Ovary (tissue), 9 donors: ENCODE measurements around the gene GATB. TPM values are rescaled to one million over a fixed set of nuclear protein-coding genes. Genes with fewer than 3 reads are reported as not detected.
"Not testable (repeated sequence)": the region's sequence is repeated elsewhere in the genome, so short reads cannot be mapped to it uniquely, and the experiment has no call there.

ENCODE experiments used
- DNase-seq, 5 donors: peaks; one replicate each; pipeline ENCODE4 v3.0.0-alpha.2; 2019 to 2020
- H3K27ac ChIP-seq, 2 donors: fragments of 200-600 bp; one replicate each; pipeline versions ENCODE4 v1.5.1 to v1.8.0; 2019 to 2022
- H3K27me3 ChIP-seq: fragments of 200-600 bp; one replicate; pipeline ENCODE4 v1.8.0; 2022
- H3K36me3 ChIP-seq: fragments of 200-600 bp; sonication (generic); one replicate; pipeline ENCODE4 v1.5.1; 2019
- H3K4me1 ChIP-seq: one replicate; pipeline ENCODE4 v1.8.1; 2013; ENCODE audit warnings: mild to moderate bottlenecking, moderate library complexity; ENCODE audit not compliant: insufficient read depth
- H3K4me3 ChIP-seq: fragments of 200-600 bp; sonication (generic); one replicate; pipeline ENCODE4 v1.5.1; 2017
- H3K9me3 ChIP-seq, 2 donors: fragments of 200-600 bp in 1 of 2; sonication (generic) in 1 of 2; one replicate each; pipeline versions ENCODE4 v1.5.1 to v1.8.1; 2013 to 2019; ENCODE audit warnings: mild to moderate bottlenecking in 1 of 2, moderate library complexity in 1 of 2
- CTCF ChIP-seq, 3 donors: fragments of 450-650 bp in 2 of 3; fragments of 200-600 bp in 1 of 3; IDR thresholded peaks; one replicate each; pipeline versions ENCODE4 v1.5.1 to v1.8.0; 2016 to 2022; ENCODE audit warnings: antibody characterized with exemption in 3 of 3, mild to moderate bottlenecking in 1 of 3
- EP300 ChIP-seq: sonication (generic); formaldehyde crosslinking; IDR thresholded peaks from one replicate; pipeline ENCODE4 v1.6.1; 2017; ENCODE audit warnings: antibody characterized with exemption
- POLR2A ChIP-seq: fragments of 450-650 bp; IDR thresholded peaks from one replicate; pipeline ENCODE4 v1.6.1; 2017; ENCODE audit warnings: antibody characterized with exemption, mild to moderate bottlenecking, moderate library complexity
- WGBS, 3 donors: extraction: QIAGEN DNeasy Blood & Tissue Kit in 1 of 3; methylation state at CpG; one replicate each; pipeline versions ENCODE4 v1.1.5 to v1.1.7; 2013 to 2017; 5-methylcytosine and 5-hydroxymethylcytosine counted together
- intact Hi-C, 4 donors: fragments of 100-400 bp; cut with DNase I; formaldehyde crosslinking; loops; one replicate each; pipeline versions ENCODE4 v1.11.0 to v1.15.1; 2022 to 2023
- polyA plus RNA-seq, 2 donors: library from polyadenylated mRNA; stranded (reverse); fragments of 200-250 nt in 1 of 2; fragments of 350-450 nt in 1 of 2; fragmentation: Illumina TruSeq in 1 of 2; extraction: RNeasy Lipid Tissue Mini Kit (QIAGEN cat#74804) in 1 of 2; gene quantifications; one replicate each; pipeline ENCODE4 v1.2.3, GENCODE V29; 2013 to 2014
- total RNA-seq, 7 donors: library from RNA; depleted of rRNA in 2 of 7; stranded (reverse); fragments of >200 nt in 2 of 7; fragmentation: NEBNext Ultra II Directional in 3 of 7; extraction: Animal tissue kit (Norgen Biotek cat#: 25700) in 3 of 7; gene quantifications; one replicate each; pipeline versions ENCODE4 v1.1.0 to v1.2.4, GENCODE V29; 2016 to 2023
- donor health status: DM: no; HTN: no; CAD: no; lungs with moderate emphysema.
- donor health status: DM: no; HTN: no; CAD: no.
- donor health status: Bipolar disorder and iron deficiency.
- donor health status: DM: yes; HTN: yes; CAD: no.
- donor health status: DM: no; HTN: no; CAD: no.
- donor health status: DM: yes; HTN: yes; CAD: no.

Gene GATB
- total and polyA plus RNA-seq, 9 donors: 10.0 to 21.3 (median 13.0) TPM

DNA sequence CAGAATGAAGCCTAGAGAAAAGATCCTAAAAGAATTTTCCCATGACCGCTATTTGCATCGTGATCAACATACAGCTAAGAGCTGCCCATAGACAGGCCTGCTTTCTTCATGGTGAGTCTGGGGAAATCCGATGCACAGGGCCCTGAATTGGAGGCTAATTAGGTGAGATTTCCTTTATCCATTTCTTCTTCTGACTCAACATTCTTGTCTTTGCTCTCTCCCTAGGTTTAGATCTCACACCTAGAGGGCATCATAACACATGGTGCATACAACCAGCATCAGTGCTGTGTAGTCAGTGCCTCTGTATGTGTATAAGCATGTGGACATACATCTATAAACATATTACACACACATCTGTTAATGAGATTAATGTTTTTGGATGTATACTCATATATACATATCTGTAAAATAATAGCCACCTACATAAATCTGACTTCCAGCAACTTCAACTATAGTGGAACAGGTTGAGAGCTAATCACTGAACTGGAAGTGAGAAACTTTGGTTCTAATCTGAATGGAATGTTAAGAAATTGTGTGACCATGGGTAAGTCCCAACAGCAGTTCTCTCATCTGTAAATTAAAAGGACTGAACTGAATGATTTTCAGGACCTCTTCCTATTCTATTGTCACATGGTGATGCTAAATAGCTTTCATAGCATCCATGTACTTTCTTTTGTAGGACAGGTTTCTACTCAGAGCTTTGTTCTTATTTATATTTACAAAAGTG, 17.5 kb downstream of the GATB start:
- 94 to 96% (median 95%) methylated on average over 3 of the region's 3 CpGs for WGBS, 3 donors
- Histone ChIP-seq H3K4me3 (no peak overlapping the region), H3K27ac (no peak overlapping the region), H3K9me3 (no peaks in the 10 kb centered on the region), H3K36me3 (no peaks in the 10 kb centered on the region), H3K4me1 (no peaks in the 10 kb centered on the region), H3K27me3 (no peaks in the 10 kb centered on the region)
- no peak for DNase-seq
- intact Hi-C loops: no loop called here
- TF ChIP-seq EP300 (no peak), CTCF (IDR thresholded peaks at IDR 0.05) (no peak), POLR2A (no peak)

DNA sequence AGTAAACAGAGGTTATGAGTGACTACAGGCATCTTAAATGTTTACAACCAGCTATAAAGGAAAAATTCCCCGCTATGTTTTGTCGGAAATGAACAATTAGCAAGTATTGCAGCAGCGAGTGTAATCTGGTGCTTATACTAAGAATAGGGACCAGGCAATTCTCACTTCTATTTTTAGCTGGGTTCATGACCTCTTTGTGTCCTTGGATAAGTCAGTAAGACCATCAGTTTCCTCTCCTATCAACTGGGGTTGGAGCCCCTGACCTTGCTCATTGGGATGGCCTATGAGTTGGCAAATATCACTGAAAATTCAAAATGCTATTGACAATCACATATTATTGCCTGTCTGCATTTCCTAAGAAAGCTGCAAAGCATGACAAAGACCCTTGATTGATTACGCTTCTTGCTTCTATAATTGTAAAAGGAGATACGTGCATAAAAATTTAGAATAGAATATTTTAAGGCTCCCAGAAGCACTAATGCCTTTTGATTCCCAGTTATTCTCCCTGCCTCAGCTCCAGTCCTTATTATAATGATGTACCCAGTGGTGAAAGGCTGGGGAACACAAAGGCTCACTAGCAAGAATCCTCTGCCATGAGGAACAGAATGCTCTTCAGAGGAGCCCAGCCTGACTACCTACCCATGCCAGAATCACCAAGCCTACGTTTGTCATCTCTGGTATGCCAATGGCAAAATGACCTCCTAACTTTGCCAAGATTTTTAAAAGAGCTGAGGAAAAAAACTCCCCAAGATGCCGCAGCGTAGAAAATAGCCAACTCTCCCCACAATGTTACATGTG, 21.9 kb downstream of the GATB start:
- Histone ChIP-seq H3K27me3 (no peaks in the 10 kb centered on the region), H3K9me3 (no peaks in the 10 kb centered on the region), H3K4me1 (no peaks in the 10 kb centered on the region), H3K36me3 (no peaks in the 10 kb centered on the region), H3K27ac (no peak overlapping the region), H3K4me3 (no peak overlapping the region)
- DNase-seq: no peak
- 89 to 95% (median 92%) methylated on average over 8 of the region's 8 CpGs for WGBS, 3 donors
- TF ChIP-seq POLR2A (no peak), EP300 (no peak), CTCF (IDR thresholded peaks at IDR 0.05) (no peak)
- intact Hi-C loops: no loop called here

DNA sequence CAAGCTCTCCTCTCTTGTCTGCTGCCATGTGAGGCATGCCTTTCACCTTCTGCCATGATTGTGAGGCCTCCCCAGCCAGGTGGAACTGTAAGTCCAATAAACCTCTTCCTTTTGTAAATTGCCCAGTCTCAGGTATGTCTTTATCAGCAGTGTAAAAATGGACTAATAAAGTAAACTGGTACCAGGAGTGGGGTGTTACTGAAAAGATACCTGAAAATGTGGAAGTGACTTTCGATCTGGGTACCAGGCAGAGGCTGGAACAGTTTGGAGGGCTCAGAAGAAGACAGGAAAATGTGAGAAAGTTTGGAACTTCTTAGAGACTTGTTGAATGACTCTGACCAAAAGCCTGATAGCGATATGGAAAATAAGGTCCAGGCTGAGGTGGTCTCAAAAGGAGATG, 24.0 kb downstream of the GATB start:
- H3K4me1 ChIP-seq, H3K27me3 ChIP-seq, DNase-seq, H3K9me3 ChIP-seq, H3K27ac ChIP-seq, H3K4me3 ChIP-seq, H3K36me3 ChIP-seq, intact Hi-C loops: not testable (repeated sequence)
- 96 to 100% (median 98%) methylated on average over 2 of the region's 2 CpGs for WGBS, 3 donors

DNA sequence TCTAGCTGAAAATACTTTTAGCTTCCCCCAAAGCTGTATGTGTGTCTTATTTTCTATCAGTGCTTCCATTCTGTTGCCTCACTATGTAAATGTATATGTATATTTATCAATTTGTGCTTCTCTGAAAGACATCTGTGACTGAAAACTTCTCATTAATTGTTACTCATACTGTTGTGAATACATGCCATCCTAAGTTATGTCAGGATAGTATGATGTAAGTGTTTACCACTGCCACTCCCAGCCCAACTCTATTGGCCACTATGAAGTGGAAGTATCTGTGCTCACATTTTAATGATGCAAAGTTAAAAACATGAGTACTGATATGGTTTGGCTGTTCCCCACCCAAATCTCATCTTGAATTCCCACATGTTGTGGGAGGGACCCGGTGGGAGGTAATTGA, 24.4 kb downstream of the GATB start:
- whole genome bisulfite sequencing, 3 donors: 92 to 100% (median 98%) methylated on average over 1 of the region's 1 CpG
- H3K9me3 ChIP-seq: no peaks in the 10 kb centered on the region
- H3K27ac ChIP-seq: no peak overlapping the region
- H3K27me3 ChIP-seq: no peaks in the 10 kb centered on the region
- intact Hi-C loops: no loop called here
- no peak for TF ChIP-seq EP300
- no peak for TF ChIP-seq POLR2A
- no peak for TF ChIP-seq CTCF (IDR thresholded peaks at IDR 0.05)
- H3K36me3 ChIP-seq: no peaks in the 10 kb centered on the region
- no peak for DNase-seq
- H3K4me3 ChIP-seq: no peak overlapping the region
- H3K4me1 ChIP-seq: no peaks in the 10 kb centered on the region

DNA sequence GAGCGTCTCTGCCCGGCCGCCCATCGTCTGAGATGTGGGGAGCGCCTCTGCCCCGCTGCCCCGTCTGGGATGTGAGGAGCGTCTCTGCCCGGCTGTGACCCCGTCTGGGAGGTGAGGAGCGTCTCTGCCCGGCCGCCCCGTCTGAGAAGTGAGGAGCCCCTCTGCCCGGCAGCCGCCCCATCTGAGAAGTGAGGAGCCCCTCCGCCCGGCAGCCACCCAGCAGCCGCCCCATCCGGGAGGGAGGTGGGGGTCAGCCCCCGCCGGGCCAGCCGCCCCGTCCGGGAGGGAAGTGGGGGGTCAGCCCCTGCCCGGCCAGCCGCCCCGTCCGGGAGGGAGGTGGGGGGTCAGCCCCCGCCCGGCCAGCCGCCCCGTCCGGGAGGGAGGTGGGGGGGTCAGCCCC, 29.1 kb downstream of the GATB start:
- H3K9me3 ChIP-seq, DNase-seq, H3K27ac ChIP-seq, H3K4me3 ChIP-seq, H3K4me1 ChIP-seq, H3K36me3 ChIP-seq, intact Hi-C loops, H3K27me3 ChIP-seq: not testable (repeated sequence)
- 92 to 100% (median 97%) methylated on average over 8 to 34 of the region's 34 CpGs for WGBS, 3 donors
